Measurements from ENCODE around the gene COA4. TPM values are rescaled to one million over a fixed set of nuclear protein-coding genes. Genes with fewer than 3 reads are reported as not detected.

Gene COA4
- total RNA-seq, 1 experiment from 2014 or later = 74.8 TPM

Other genes starting within 250 kb of the COA4 start
- gene PLEKHB1, start 230.3 kb downstream of the COA4 start, total RNA-seq (2014; rRNA removed; shearing (Covaris generic); ENCODE audit: low replicate concordance) = not detected in 2 replicates
- 69.1 and 72.2 TPM in 2 replicates for gene RAB6A, start 115.8 kb downstream of the COA4 start, total RNA-seq (2014; rRNA removed; shearing (Covaris generic); ENCODE audit: low replicate concordance)
- 48.6 and 52.0 TPM in 2 replicates for gene MRPL48, start 89.0 kb downstream of the COA4 start, total RNA-seq (2014; rRNA removed; shearing (Covaris generic); ENCODE audit: low replicate concordance)
- gene PAAF1, start 153 bp upstream of the COA4 start, total RNA-seq (2014; rRNA removed; shearing (Covaris generic); ENCODE audit: low replicate concordance) = 9.8 and 12.1 TPM in 2 replicates
- 0.79 TPM in 1 of 2 replicates, not detected in the other for gene DNAJB13, start 74.2 kb upstream of the COA4 start, total RNA-seq (2014; rRNA removed; shearing (Covaris generic); ENCODE audit: low replicate concordance)
- 2.3 TPM in 1 of 2 replicates, not detected in the other for gene UCP2, start 106.0 kb upstream of the COA4 start, total RNA-seq (2014; rRNA removed; shearing (Covaris generic); ENCODE audit: low replicate concordance)
- gene UCP3, start 132.2 kb upstream of the COA4 start, total RNA-seq (2014; rRNA removed; shearing (Covaris generic); ENCODE audit: low replicate concordance) = not detected in 2 replicates